GM18498 (cell line): Measurements from ENCODE around the gene AGRP.

ENCODE experiments used
- ATAC-seq: cut with Tn5 transposase; IDR thresholded peaks from one replicate; pipeline ENCODE4 v1.9.1; 2021; ENCODE audit warnings: mild to moderate bottlenecking, moderate library complexity; ENCODE audit not compliant: unreplicated experiment

AGRP gene

DNA sequence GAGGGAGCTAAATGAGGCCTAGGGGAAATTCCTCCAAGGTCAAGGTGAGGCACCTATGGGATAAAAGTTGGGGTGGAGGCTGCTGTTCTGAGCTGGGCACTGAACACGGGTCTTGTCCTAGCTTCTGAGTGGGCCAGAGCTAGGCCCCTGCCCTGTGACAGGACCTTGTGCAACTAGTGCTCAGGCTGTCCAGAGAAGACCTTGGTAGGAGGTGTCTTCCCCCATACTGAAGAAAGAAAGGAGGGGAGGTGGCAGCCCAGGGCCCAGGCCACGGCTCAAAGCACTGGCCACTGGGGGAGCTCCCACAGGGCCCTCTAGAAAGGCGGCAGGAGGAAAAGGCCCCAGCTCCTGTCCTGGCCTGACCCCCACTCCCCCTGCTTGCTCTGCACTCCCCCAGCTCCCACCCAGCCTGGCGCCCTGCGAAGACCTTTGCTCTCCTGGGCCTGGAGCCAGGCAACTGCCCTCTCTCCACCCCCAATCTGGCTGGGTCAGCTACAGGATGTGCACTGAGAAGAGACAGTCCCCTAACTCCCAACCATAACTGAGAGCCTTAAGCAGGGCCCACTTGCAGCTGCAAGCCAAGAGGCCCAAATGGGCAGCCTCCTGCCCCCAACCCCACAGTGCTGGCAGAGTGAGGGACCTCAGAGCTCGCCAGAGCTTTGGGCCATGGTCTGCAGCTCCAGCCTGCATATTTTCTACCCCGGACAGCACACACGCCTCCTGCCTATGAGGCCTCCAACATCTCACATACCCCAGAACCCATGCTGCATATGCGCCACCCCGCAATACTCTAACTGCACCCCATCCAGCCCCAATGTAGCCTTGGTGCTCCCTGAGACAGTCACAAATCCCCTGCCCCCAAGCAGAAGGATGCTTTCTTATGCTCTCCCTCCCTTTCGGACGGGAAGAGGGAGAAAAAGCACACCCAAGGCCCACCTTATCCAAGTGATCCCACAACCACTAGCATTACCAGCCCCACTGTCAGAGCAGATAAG lies 37.1 kb downstream of the AGRP start:
- no peak for ATAC-seq

DNA sequence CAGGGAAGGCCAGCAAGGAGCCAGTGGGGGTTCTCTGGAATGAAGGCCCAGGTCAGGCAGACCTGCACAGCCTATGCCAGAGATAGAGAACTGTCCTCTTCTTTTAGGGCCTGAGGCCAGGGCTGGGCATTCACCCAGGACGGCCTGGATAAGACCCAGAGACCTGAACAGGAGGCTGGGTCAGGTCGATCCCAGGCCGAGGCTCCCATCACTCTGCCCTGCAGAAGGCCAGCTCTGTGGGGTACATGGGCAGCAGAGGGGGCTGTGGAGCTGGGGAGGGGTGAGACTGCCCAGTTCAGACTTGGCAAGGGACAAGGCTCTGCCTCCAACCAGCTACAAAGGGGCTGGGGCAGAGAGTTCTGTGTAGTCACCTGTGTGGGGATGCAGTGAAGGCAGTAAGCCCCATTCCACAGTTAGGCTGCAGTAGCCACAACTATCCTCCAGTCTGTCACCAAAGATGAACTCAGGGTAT lies 37.9 kb downstream of the AGRP start:
- no peak for ATAC-seq

DNA sequence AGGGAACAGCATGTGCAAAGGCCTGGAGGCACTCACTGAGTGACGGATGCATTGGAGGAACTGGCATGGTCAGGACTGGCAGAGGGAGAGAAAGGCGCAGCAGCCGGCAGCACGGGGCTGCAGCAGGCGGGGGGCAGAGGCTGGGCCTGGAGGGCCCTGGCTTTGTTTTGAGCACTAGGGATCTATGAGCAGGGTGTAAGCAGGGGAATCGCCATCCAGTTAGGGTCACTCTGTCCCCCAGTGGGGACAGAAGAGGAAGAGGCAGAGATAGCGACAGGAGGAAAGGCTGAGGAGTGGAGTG lies 38.3 kb downstream of the AGRP start:
- ATAC-seq = no peak

DNA sequence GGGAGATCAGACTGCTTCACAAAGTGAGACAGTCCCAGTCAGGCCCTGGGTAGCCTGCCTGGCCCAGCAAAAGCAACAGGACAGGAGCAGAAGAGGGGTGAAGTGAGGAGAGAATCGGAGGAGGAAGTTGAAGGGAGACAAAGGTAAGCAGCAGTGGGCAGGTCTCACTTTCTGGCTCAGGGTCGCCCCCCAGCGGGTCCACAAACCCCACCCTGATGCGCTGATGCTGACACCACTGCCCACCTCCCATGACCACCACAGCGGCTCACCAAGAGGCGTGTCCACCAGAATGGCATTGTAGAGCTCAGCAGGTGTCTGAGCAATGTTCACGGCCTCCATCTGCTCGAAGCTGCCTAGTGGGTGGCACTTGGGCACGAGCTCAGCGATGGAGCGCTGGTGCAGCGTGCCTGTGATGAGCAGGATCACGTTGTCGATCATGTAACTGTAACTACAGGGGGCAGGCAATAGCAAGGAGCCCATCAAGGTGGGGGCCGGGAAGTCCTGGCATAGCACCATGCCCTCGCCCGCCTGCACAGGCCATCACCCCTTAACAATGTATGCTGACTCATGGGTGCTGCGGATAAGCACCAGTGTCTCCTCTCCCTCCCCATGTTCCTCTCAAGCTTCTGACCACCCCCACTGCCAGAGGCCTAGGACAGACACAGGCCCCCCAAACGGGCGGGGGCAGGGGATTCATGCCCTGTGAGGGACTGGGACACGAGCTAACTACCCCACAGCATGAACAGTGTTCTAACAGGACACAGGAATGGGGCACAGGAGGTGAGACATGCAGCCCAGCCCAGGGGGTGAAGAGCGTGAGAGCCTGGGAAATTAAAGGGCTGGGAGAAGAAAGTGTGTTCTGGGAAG lies 38.9 kb downstream of the AGRP start:
- no peak for ATAC-seq

DNA sequence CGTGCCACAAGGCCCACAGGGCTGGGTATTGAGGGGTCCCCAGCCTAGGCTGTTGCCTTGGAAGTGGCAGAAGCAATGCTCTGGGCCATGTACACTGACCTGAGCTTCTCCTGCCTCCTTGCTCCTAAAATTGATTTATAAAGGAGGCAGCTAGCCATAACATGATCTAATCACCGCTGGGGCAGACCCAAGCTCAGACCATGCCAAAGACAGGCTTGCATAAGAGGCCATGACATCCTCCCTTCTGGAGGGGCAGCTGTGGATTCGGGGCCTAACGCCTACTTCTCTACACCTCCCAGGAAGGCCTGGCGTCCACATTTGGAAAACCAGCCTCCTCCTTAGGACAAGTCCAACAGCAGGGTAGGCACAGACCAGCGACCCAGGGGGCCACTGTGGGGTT lies 40.1 kb downstream of the AGRP start:
- no peak for ATAC-seq

DNA sequence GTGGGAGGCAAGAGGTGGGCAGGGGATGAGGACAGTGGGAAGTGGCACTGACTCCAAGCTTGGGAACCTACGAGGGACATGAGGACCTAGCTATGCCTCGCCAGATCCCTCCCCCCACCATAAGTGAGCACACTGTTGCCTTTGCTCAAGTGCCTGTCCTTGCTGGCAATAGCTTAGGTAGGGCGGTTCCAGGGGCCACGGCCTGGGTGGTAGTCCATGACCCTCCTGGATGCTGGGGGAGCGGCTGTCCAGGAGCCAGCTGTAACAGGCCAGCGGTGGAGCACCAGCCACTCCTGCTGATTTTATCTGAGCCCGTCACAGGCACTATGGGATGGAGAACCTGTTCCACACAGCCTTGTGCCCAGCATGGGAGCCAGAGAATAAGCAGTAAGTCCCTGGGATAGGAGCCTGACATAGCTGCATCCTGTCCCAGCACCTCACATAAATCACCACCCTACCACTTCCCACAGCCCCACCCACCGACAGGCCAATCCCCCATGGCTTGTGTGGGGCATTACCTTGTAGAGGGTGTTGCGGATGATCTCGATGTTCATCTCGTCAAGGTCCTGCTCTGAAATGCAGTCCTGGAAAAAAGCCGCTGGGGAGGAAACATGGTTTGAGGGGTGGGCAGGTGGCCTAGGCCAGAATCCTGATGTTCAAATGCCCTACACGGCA lies 40.6 kb downstream of the AGRP start:
- no peak for ATAC-seq

DNA sequence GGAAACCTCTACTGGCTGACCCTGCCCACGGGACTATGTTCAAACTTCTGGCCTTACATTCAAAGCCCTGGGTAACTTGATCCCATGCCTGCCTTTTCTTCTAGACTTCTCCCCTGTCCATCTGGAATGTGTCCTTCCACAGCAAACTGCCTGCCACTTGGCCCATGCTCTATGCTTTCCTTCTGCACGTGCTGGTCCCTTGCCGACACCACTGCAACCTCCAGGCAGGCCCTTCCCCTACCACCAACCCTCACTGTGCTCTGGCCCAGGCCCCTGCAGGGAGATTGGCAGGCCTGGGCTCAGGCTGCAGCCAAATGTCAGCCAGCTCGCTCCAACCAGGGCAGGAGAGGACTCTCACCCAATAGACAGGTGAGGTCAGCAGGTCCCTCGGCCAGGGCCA lies 41.4 kb downstream of the AGRP start:
- no peak for ATAC-seq

DNA sequence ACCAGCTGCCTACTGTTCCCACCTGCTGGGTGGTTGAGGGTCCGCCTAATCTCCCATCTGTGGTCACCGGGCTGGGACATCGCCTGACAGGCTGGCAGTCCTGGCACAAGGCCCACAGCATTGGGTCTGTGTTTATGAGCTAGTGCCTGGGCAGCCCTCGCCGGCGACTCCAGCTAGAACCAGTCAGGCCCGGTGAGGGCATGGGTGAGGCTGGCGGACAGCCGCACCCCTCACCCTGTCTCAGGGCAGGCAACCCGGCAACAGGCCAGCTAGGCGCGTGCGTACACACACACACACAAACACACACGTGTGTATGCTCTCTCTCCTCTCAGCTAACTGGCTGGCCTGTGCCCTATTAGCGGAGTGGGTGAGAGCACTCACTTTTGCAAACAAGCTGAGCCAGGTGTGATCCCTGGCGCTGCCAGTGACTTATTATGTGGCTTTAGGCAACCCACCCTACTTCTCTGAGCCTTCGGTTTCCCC lies 42.0 kb downstream of the AGRP start:
- no peak for ATAC-seq

DNA sequence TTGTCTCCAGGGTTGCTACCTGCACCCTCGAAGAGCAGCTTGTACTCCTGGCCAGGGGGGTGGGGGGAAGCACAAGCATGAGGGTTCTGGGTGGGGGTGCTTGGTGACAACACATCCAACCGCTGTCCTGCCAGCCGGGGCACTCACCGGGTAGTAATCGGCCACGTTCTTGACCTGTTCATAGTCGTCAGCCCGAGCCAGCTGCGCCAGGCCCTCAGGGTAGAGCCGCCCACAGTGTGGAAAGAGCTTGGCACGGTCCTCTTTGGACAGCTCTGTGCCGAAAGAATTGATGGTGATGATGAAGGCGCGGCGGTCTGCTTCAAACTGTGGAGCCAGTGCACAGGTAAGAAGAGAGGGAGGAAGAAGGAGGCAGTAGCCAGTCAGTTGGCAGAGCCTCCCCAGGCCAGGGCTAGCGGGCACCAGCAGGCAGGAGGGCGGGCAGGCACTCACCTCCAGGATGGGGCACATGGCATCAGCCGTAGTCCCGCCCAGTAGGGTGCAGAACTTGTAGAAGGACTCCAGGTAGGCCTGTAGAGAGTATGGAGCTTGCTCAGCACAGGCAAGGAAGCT lies 44.4 kb downstream of the AGRP start:
- ATAC-seq = no peak

DNA sequence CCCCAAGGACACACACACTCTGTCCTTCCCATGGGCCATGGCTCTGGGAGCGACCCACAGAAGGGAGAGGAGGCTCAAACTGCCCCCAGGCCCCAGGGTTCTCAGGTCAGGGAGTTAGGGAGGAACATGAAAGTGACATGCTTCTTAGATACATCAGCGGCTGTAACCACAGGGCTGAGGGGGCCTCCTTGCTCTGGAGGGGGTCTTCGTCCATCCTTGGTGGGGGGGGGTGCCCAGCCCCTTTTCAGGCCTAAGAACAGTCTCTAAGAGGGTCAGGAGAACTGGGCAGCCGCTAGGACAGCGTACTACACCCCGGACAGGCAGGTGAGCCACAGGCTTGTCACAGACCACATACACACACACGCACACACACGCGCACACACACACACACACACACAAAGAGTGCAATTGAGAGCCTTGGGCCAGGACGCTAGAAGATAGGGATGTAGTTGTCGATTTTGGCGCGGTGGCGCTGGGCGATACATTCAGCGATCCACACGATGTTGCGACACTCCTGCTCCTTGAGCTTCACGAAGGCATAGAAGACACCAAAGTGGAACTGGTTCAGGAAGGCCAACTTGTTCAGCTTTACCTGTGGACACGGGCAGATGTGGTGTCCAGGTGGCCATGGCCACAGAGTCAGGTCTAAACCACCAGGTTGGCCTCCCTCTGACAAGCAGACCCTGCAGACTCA lies 45.1 kb downstream of the AGRP start:
- no peak for ATAC-seq

DNA sequence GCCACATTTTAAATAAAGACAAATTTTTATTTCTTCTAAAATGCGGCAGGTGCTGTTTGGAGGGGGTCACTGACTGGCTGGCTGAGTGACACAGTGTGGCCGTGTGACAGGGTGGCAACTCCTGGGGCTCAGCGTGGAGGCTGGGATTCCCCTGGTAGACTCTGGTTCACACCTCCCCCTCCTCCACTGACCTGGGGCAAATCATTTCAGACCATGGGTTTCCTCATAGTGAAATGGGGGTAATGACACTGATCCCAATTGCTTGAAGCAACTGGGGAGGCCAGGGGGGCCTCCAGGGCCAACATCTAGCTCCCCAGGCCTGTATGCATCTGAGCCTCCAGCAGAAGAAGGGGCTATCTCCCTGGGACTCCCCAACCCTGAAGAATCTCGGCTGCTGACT lies 45.8 kb downstream of the AGRP start:
- no peak for ATAC-seq

DNA sequence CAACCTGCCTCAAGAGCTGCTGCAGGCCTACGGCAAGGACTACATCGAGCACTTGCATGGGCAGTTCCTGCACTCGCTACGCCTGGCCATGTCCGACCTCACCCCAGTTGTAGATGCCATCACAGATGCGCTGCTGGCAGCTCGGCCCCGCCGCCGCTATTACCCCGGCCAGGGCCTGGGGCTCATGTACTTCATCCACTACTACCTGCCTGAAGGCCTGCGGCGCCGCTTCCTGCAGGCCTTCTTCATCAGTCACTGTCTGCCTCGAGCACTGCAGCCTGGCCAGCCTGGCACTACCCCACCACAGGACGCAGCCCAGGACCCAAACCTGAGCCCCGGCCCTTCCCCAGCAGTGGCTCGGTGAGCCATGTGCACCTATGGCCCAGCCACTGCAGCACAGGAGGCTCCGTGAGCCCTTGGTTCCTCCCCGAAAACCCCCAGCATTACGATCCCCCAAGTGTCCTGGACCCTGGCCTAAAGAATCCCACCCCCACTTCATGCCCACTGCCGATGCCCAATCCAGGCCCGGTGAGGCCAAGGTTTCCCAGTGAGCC lies 46.6 kb downstream of the AGRP start:
- no peak for ATAC-seq

DNA sequence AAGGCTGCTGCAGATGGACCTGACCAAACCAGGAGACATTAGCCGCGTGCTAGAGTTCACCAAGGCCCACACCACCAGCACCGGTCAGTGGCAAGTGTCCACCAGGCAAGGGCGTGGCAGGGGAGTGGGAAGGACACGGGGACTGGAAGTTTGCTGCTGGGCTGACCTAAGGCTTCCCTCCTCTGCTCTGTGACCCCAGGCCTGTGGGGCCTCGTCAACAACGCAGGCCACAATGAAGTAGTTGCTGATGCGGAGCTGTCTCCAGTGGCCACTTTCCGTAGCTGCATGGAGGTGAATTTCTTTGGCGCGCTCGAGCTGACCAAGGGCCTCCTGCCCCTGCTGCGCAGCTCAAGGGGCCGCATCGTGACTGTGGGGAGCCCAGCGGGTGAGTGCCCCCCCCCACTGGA lies 47.6 kb downstream of the AGRP start:
- ATAC-seq = no peak

DNA sequence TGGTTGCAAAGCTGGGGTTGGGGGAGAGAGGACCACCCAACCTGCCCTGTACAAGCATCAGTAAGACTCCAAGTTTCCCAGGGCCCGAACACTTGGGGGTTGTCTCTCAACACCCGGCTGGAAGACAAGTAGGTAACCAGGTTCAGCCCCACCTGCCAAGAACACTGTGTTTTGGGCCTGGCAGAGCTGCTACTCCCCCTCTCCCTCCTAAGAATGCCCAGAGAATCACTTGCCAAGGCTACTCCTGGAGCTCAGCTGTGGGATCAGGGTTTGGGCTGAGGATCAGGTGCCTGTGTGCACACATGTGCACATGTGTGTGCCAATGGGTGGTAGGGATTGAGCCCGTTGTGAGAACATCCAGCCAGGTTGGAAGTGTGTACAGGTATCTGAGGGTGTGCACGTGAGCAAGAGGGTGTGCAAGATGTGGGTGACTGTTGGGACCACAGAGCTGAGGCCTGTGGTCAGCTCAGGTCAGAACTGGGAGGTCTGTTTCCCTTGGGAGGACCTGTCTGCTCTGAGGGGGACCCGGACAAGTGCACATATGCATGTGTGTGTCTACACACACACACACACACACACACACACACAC lies 50.1 kb downstream of the AGRP start:
- no peak for ATAC-seq
